Measurements from ENCODE around the gene MAML2.

Gene MAML2

DNA sequence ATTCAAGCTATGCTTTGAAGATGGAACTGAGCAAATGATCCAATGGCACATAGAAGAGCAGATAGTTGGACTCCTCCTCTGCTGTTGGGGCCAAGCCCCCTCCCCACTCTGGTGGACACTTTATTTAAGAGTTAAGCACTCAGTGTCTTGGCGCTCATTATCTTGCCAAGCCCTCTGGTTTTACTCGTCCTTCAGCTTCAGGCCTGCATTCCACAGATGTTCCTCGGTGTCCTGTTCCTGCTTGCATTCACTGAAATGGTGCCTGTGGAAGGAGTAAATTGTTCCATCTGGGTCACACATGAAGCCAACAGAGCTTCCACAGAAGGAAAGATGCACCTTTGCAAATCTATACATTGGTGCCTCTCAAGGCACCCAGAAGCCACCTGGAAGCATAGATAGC is 26.1 kb downstream of the MAML2 start:
- DNase-seq: no peak

DNA sequence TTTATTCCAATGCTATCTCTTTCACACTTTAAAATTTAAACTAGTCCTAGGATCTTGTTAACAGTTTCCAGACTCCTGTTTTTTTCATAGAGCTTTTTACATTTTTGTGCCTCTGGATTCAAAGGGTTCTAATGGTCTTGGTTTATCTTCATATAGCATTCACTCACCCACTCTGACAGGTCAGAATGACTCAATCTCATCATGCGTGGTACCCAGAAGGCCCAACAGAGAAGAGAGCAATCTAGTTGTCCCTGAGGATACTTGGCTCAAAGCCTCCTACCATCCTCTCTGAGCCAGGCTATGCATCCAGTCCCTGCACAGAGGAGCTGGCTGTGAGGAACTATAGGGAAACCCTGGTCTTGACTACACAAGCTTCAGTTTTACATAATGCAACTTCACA is 27.5 kb downstream of the MAML2 start:
- no peak for DNase-seq

DNA sequence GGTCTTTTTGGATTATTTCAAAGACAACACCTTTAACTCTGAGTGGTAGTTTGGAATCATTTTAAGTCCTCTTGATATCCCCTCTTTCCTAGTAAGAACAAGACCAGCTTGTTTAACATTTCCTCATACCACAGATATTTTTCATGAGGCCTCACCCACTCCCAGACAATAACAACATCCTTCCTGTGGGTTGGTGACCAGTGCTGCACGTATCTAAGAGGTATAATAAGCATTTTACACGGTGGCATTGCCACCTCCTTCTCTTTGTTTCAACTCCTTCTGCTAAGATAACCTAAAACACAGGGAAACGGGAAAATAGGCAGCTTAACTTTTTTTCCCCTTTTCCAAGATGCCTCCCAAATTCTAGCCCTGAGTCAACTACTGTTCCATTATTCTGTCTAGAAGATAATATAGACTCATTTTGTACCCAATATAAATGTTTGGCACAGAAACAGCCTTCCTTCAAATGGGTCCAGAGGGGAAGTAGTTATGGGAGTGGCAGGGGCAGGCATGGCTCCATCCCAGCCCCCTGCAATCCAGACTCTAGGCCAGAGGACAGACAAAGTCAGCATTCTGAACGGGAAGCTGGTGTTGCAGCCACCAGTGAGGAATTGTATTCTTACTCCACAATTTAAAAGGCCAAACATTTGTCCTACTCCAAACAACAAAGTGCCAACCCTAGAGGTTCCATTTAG is 28.5 kb downstream of the MAML2 start:
- no peak for DNase-seq

DNA sequence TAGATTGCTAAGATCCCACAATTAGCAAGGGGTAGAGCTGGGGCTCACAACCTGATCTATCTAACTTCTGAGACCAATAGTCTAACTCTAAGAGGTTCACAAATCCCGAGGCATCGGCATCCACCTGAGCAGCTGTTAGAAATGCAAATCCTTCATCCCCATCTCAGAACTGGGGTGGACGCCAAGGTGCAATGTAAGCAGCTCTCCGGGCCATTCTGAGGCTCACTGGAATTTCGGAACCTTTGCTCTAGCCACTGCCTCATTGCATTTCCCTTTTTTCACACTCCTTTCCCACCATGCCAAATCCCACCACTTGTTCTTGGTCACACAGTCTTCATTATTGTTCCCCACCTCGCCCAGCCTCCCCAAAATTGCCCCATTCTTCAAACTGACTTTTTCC is 29.8 kb downstream of the MAML2 start:
- DNase-seq: peak; percentile 33 to 37

DNA sequence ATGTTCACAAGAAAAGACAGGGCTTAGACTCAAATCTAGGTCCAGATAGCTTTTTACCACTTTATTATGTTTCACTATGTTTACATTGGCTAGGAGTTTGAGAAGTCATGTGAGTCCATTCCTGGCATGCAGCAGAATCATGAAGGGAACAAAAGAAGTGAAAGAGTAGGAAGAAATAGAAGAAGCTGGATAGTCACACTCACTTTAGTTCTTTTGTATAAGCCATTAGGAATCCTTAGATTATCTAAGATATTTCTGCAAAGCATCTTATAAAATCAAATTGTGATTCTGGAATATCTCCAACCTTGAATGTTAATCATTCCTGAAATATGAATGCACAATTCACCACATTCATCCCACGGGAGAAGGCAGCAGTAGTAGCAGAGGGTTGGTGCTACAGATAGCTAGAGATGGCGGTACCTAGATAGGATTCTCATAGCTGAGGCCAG is 31.9 kb downstream of the MAML2 start:
- no peak for DNase-seq

DNA sequence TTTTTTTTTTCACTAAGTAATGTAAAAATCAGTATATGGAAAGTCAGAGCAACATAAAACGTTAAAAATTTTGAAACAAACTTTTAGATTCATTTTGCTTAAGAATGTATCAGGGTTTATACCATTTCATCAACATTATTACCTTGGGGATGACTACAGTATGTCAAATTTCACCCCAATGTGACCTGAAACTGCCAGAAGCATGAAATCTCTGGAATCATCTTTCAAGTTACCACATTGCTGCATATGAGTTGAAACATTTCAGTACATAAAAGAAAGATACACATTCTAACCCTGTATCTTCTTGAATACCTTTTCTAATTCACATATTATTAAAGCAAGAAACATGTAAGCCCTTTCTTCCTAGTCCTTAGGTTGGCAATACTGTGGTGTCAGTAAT is 32.8 kb downstream of the MAML2 start:
- DNase-seq: no peak

DNA sequence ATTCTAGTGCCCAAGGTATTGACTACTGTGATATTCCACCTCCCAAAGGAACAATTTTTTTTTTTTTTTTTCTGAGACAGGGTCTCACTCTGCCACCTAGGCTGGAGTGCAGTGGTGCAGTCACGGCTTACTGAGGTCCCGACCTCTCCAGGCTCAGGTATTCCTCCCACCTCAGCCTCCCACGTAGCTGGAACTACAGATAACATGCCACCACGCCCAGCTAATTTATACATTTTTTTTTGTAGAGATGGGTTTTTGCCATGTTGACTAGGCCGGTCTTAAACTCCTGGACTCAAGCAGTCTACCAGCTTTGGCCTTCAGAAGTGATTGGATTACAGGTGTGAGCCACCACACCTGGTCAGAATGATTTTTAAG is 33.4 kb downstream of the MAML2 start:
- DNase-seq: no peak

DNA sequence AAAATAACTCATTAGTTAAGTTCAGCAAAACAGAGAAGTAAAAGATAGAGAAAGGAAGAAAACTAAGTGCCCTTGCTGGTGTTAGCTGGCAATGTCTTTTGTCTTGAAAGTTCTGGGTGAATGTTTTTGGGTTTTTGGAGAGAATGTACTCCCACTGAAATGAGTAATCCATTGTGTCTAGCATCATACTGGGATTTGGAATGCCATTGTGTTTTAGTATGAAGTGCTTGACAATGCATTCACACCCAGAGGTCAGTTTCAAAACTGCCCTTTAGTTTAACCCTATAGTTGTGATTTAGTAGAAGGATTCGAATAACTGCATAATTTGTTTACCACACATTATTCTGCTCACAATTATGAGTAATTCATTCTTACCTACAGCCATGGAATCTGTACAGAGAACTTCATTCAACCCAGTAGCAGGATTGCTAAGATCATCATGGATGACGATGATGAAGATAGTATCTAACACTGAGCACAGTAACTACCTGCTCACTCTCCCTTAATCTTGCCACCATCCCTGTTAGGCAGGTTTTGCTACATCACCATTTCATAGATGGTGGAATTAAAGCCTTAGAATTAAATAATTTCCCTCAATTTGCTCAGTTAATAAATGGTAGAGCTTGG is 33.9 kb downstream of the MAML2 start:
- DNase-seq: no peak

DNA sequence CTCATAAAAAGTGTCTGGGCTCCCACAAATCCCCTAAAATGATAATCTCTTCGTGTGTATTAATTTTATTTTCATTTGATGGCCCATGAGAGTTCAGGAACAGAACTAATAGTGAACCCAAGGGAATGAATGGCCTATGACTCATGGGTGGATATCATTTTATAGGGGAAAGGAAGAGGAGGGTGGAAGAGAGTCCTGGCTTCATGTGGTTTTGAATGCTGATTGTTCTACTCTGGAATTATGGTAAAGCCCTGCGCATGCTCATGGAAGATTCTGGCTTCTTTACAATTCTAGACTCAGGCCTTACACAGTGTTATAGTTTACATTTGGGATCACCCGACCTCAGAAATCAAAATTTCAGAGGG is 35.2 kb downstream of the MAML2 start:
- DNase-seq: no peak

DNA sequence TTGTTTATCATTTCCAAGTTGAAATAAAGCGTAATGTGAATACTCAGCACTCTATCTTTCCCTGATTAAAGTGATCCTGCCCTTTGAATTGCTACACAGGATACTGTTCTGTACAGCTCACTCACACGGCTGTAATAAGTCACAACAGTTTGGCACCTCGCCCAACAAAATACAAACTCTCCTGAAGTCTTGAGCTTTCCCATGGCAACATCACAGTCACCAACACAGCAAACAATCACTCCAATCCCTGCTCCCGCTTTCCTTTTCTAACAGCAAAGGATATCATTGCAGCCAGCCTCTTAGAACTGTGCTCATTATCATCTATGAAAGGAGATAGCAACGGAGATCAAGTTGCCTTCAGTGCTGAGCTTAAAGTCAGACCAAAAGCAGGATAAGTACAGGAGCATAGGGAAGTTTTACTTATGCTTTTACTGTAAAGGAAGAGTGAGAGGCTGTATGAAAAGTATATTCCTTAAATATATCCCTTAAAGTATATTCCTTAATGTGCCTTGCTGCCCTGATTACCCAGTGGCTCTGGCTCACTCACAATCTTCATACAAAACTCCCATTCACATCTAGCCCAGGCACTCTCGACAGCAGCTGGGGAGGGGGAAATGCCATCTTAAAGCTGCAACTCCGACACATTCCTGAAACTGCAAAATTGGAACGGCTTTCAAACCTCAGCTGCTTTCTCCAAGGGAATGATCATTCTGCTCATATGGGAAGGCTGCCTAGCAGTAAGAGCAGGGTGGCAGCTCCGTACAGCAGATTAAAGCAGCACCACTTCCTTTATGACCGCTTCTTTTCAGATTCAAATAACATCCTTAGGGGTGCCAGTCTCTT is 35.8 kb downstream of the MAML2 start:
- peak; percentile 36 to 41 for DNase-seq

DNA sequence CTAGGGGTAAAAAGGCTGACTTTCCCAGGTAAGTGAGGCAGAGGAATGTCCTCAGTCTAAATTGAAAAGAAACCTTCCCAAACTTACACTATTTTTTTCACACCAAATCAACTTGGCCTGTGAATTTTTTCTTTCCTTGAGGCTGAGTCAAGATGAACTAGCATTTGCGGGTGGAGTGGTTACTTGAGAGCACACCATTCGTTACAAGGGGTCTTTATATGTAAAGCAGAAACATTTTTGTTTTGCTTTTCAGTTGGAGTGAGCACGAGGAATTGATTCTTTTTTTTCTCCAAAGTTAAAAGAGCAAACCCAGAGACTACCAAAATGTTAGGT is 36.4 kb downstream of the MAML2 start:
- DNase-seq: no peak

DNA sequence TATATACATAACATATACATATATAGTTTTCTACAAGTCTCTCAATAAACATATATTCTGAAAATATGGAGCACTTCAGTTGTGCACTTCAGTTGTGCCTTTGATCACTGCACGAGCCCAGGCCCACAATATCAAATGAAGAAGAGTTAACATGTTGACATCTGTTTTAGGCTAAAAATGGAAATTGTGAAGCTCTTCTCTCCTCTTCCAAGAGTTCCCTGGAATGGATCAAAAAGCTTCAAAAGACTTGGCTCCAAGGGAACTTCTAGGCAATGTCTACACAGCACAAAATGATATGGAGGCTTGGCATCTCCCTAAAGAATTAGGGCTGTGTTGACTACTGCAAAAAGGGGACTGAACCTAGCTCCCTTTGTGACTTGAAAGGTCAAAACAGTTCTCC is 36.9 kb downstream of the MAML2 start:
- DNase-seq: no peak

DNA sequence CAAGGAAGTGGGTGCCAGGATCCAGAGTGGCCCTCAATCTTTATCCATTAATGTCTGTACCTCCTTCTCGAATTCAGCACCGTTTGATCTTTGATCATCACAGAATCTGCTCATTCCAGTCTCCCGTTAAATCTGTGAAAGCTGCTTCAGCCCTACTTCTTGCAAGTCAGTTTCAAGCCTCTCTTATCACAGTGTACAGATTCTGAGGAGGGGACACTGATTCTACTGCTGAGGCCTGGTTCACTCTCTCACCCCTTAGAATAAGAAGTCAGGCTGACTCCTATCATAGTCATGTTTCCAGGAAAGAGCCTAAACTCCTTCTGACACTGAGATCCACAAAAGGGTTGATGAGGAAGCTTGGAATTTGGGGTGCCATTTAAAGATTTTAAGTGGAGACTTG is 39.0 kb downstream of the MAML2 start:
- DNase-seq: no peak

DNA sequence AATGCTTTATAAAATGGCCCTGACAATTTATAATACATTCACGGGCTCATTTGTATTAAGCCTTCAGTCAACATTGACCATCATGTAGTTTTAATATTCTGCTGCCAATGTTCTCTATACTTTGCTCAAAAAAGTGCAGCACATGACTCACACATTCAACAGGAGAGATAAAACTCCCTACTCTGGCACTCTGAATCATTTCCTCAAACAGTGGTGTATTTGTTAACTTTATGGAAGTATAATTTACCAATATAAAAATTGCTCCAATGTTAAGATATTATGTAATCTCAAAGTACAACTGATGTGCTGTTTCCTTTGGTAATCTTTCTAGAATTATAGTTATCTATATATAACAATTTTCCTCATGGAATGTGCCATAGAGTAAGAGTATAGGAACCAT is 39.9 kb downstream of the MAML2 start:
- DNase-seq: peak; percentile 78 to 85

DNA sequence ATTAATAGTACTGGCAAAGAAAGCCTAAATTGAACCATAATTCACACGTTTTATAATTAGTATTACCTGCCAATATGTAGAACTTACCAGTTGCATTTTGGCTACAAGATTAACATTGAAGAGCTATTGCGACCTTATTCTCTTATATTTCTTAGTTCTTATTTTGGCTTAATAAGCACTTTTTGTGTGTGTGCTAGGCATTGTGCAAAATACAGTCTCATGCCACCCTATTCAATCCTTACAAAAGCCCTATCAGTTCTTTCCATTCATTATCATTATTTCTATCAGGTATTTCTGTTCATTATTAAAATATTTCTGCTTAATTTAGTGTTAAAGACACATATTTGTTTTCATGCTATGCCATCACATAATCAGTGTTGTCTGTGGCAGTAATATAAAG is 41.2 kb downstream of the MAML2 start:
- no peak for DNase-seq

DNA sequence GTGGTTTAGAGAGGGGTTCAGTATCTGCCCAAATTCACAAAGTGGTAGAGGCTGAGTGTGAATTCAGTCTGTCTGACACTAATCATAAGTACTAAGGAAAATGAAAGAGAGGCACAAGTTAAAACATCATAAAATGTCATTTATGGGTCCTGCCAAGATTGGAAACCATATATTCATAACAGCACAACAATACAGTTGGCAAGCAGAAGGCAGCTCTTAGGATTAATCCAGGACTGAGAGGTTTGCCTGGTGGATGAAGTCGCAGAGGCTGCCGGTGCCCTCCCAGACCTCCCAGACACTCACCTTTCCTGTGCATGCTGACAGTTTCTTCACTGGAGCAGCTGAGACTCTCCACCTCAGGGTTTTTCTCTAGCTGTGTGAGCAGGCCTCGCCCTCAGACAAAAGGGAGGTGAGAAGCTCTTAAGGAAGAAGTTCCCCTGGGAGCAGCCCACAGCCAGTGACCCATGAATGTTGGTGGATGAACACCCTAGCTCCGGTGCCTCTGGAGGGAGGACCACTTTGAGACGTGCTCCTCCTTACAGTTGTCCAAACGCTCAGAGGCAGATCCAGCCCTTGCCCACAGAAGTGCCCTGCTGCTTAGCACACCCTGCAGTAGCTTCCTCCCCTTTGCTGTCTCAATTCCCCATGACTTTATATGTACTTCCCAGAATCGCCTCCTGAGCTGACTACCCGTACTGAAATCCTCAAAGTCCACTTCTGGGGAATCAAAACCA is 43.7 kb downstream of the MAML2 start:
- DNase-seq: peak; percentile 79 to 92

DNA sequence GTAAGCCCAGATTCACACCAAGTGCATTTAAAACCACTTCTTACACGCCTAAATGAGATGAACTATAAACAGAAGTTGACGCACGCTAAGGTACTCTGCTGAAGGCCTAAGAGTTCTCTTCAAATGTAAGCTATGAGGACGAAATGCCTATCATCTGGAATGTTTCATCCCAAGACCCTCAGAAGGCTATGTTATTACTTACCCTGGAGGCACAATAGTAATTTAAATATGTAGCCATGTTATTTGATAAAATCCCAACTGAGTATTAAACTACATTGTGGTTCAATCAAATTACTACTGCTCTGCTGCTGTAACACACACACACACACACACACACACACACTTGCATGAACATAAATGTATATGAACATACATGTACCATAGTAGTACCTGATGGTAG is 47.6 kb downstream of the MAML2 start:
- no peak for DNase-seq

DNA sequence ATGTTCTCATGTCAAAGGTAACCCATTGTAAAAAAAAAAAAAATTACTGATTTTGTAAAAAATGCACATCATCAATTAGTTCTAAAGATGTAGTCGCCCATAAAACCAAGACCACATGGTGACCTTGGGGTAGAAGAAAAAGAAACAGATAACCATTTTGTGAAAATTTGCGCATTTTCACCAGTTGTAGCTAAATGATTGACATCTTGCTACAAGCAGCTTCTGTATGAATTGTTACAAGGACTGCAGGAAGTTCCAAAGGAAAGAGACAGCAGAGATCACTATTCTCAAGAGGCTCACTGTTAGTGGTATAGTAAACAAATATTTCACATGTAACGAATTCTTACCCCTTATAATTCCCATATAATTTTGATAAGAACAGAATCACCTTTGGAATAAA is 48.7 kb downstream of the MAML2 start:
- DNase-seq: no peak

DNA sequence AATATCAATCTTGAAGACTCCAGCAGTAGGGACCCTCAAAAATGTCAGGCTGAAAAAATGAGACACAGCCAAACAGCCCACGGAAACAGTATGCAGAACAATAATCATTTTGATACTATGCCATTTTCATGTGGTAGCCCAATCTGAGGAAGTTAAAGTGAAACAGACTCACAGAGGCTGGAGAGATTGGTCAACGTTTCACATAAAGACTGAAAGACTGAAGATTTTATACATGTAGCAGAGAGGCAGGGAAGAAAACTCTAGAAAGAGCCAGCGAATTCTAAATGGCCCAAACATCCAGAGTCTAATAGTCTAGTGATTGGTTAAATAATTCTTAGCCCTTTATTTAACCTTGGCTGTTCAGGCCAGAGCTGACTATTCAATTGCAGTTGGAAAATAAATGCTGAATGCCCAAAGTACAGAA is 49.4 kb downstream of the MAML2 start:
- DNase-seq: peak; percentile 58 to 64

DNA sequence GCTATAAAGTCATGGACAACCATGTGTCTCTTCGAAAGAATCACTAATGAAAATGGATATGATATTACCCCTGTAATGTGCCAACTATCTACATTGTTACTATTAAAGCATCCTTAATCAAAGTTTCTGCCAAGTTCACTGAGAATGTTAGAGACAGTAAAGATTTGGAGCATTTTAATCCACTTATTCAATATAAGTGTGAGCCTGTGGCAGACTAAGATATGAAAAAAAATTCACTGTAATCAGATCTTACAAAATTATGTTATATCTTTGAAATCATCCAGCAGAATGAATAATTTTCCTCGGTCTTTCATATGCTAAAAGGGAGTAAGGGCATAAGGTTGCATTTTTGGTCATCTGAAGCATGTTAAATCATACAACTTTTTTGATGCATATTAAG is 49.9 kb downstream of the MAML2 start:
- DNase-seq: no peak

DNA sequence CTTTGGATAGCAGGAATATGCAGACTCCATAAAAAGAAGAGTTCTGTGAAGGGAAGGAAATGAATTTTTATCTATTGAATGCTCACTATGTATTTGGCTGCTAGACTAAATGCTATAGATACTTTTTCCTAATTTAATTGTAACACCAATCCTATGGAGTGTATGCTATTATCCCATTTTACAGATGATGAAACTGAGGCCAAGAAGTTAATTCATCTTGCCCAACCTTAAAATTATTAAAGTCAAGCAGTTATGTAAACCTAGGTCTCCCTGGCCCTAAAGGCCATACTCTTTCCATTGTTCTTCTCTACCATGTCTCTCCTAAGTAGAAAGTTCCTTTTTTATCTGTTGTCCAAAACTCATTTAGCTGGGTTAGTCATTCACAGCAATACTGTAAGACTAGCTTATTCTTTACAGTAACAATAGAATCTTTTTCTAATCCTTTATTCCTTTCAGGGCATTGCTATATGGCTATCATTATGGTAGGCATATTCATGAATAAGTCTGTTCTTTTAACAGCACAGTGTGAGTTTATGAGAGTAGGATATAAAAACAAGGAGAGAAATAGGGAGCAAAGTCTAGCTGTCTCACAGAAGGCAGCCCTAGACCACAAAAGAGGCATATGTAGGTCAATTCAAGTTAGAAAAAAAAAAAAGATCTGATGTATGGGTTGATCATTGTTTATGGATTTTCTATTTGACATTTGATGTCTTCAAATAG is 50.5 kb downstream of the MAML2 start:
- no peak for DNase-seq

DNA sequence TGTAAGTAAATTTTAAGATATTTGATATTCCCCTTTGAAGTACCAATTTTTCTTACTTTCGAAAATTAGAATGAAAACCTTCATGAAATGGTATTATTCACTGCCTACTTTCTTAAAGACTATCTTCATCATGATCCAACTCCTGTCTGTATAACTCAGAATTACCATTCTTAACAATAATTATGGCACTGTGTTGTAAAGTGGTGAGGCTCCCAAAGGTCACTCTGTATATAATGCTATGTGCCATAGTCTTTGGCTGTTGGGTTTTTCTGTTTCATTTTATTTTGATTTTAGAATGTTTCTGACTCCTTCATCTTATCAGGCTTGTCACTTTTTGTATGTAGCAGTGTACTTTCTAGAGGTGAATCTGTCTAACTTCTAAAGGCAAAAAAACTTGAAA is 52.4 kb downstream of the MAML2 start:
- no peak for DNase-seq

DNA sequence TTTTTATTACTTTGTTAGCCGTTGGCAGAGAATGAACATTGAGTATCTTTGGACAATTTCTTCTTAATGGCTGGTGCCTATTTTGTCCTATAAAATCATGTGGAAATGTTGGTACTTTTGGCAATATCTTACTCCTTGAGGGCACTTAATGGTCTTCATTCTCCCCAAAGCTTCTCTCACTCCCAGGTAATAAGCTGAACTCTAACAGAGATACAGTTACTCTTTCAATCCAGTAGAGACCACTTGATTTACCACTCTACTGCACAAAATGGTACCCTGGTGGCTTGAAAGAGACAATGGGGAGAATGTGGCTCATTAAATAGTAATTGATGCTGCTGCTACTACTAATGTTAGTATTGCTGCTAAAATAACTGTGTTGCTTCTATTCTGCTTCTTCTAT is 53.0 kb downstream of the MAML2 start:
- DNase-seq: no peak

Measured in inflammatory macrophage treated with lipopolysaccharide for 1 hour (primary cell).